ENCODE results near the gene ANO7. TPM values are rescaled to one million over a fixed set of nuclear protein-coding genes. Genes with fewer than 3 reads are reported as not detected.

ANO7 gene
- total and polyA plus RNA-seq, 2 of the 8 experiments (the other 6 are each of a cell fraction or from before 2014, with no cell fraction given): 3.2 to 6.9 TPM

- no peak for FAIRE-seq
- Histone ChIP-seq H3K23me2 (ENCODE audit: low read depth, low read length) (peaks cover 7% of the 10 kb centered on the region; the same call in 1 of the 2 replicates), H3K4me1 (replicated peaks in 1 of 4; ENCODE audit: control insufficient read depth in 3 of 4, insufficient read depth in 4 of 4, low read length in 3 of 4) (peaks cover 0 to 18% (median 10%) of the 10 kb centered on the region in 4 experiments; a peak in 6 of 7 replicates), H2BK20ac (ENCODE audit: low read length) (no peak overlapping the region), H4K91ac (replicated peaks; ENCODE audit: insufficient read length, low read length) (peak overlapping the region; percentile 93), H3K9ac (replicated peaks in 1 of 4; ENCODE audit: extremely low read depth in 1 of 4, low read depth in 3 of 4, low read length in 3 of 4) (peak overlapping the region; percentile 35 to 84 (median 70); a peak in 6 of 7 replicates), H3K4me2 (ENCODE audit: insufficient read depth in 1 of 2, low read depth in 2 of 2, low read length in 2 of 2) (peak overlapping the region; percentile 65 to 88), H3K9me3 (ENCODE audit: insufficient read depth in 2 of 2, low read depth in 1 of 2, low read length in 1 of 2) (no peaks in the 10 kb centered on the region), H3K79me2 (ENCODE audit: control insufficient read depth in 1 of 2, insufficient read depth in 2 of 2, low read length in 2 of 2) (no peaks in the 10 kb centered on the region; a peak in 2 of 4 replicates), H3K18ac (ENCODE audit: extremely low read depth, low read length) (peak overlapping the region; percentile 86), H2BK12ac (ENCODE audit: low read depth, low read length) (peak overlapping the region; percentile 92), H4K8ac (ENCODE audit: extremely low read depth, insufficient read depth, low read length) (peak overlapping the region; percentile 94), H3K79me1 (ENCODE audit: low read depth, low read length) (no peaks in the 10 kb centered on the region), H2AFZ (ENCODE audit: low read length) (no peak overlapping the region), H2AK5ac (ENCODE audit: low read depth, low read length) (no peak overlapping the region), H3K4me3 (ENCODE audit: extremely low read depth in 1 of 4, insufficient read depth in 2 of 4, low read depth in 3 of 4, low read length in 4 of 4) (peak overlapping the region; percentile 47 to 68 (median 56)), H3K27ac (ENCODE audit: low read depth, low read length) (peak overlapping the region; percentile 75; the same call in 1 of the 2 replicates), H4K5ac (ENCODE audit: insufficient read length, low read depth, low read length) (peak overlapping the region; percentile 75), H3K36me3 (ENCODE audit: control insufficient read depth in 2 of 4, insufficient read depth in 4 of 4, low read length in 3 of 4) (no peaks in the 10 kb centered on the region), H3K56ac (replicated peaks; ENCODE audit: insufficient read length, low read depth, low read length) (peak overlapping the region; percentile 32), H2BK120ac (replicated peaks; ENCODE audit: low read depth, low read length) (no peak overlapping the region), H3K14ac (ENCODE audit: insufficient read length) (no peak overlapping the region), H2BK15ac (ENCODE audit: low read length) (peak overlapping the region; percentile 97; the same call in 1 of the 2 replicates), H3K23ac (ENCODE audit: insufficient read length) (no peak overlapping the region), H3K27me3 (replicated peaks in 1 of 4; ENCODE audit: control insufficient read depth in 3 of 4, extremely low read depth in 1 of 4, insufficient read depth in 3 of 4, low read length in 3 of 4) (no peaks in the 10 kb centered on the region), H2BK5ac (ENCODE audit: low read depth, low read length) (peak overlapping the region; percentile 90), H4K20me1 (replicated peaks in 1 of 2; ENCODE audit: control insufficient read depth in 1 of 2, insufficient read depth in 2 of 2, low read length in 2 of 2) (no peaks in the 10 kb centered on the region), H3K4ac (replicated peaks; ENCODE audit: insufficient read length, low read depth, low read length) (peak overlapping the region; percentile 78)
- 3% methylated on average over 40 of the region's 77 CpGs; no CpG with 5 or more reads in 1 of the 2 experiments for WGBS, 2 experiments (ENCODE audit: extremely low coverage in 1 of 2, insufficient coverage in 1 of 2, insufficient read length in 1 of 2, insufficient replicate concordance in 2 of 2, low coverage in 1 of 2, low lambda C conversion rate in 2 of 2, missing lambda C conversion rate in 1 of 2)
- peak in 1 of 2 experiments; percentile 80 for DNase-seq (ENCODE audit: low read depth in 1 of 2, low spot score in 2 of 2)
- ChIA-PET CTCF (ENCODE audit: partially characterized antibody) (interaction anchor here (1.0 to 1.6 kb wide), 6 partner anchors 10 to 234 kb away, joined by 3 to 8 read pairs (median 4); no protein-coding TSS in a partner anchor), POLR2A (ENCODE audit: partially characterized antibody) (interaction anchor here (0.7 to 1.6 kb wide), 6 partner anchors 8 to 139 kb away, joined by 3 to 6 read pairs (median 4); partner anchors contain the start of genes HDLBP and SEPTIN2)
- peak; percentile 55 for TF ChIP-seq ASH2L (IDR thresholded peaks at IDR 0.05; ENCODE audit: low read length)
- TF ChIP-seq KDM4A (IDR thresholded peaks at IDR 0.05; ENCODE audit: low read depth, low read length, severe bottlenecking): peak; percentile 42
- TF ChIP-seq GABPA (IDR thresholded peaks at IDR 0.05; ENCODE audit: borderline replicate concordance, insufficient read depth, low read length): 0 out of 2 replicates have a peak, but pooled peaks have one; percentile 54
- no peak for TF ChIP-seq SRF (IDR thresholded peaks at IDR 0.05; ENCODE audit: low read depth, low read length)
- peak; percentile 31 for TF ChIP-seq PHF8 (conservative IDR thresholded peaks at IDR 0.05; ENCODE audit: low read depth, low read length)
- TF ChIP-seq POLR2AphosphoS5 (IDR thresholded peaks at IDR 0.05; ENCODE audit: low read depth, low read length): peak; percentile 36; the same call in 1 of the 2 replicates
- peak; percentile 94 for TF ChIP-seq MAX (IDR thresholded peaks at IDR 0.05)
- TF ChIP-seq NANOG (IDR thresholded peaks at IDR 0.05; ENCODE audit: insufficient read depth, low read depth, low read length, poor library complexity, severe bottlenecking): no peak
- no peak for TF ChIP-seq EGR1 (IDR thresholded peaks at IDR 0.05; ENCODE audit: borderline replicate concordance, low read depth, low read length)
- peak; percentile 47; the same call in 1 of the 2 replicates for TF ChIP-seq TAF1 (IDR thresholded peaks at IDR 0.05; ENCODE audit: low read depth, low read length)
These were observed 29.0 kb downstream of the ANO7 start for GRCh38 chr2:241217320-241218031.
